PC-3 (cell line): Measurements from ENCODE around the gene MAP2K3. TPM values are rescaled to one million over a fixed set of nuclear protein-coding genes. Genes with fewer than 3 reads are reported as not detected.

Source experiments
- ATAC-seq: fragments of 200-7000 bp; cut with Tn5 transposase; 2 replicates; pipeline ENCODE4 v1.9.1; 2020; ENCODE audit warnings: mild to moderate bottlenecking, moderate library complexity
- BruUV-seq: library from RNA; stranded (reverse); fragments of 400-500 nt; replicated peaks from 2 replicates; lab custom pipeline; 2021; lab: Mats Ljungman, UMichigan
- CTCF ChIA-PET: fragments of 300-600 bp; sonication (Branson Sonifier 250); formaldehyde crosslinking; loops from one replicate; lab custom pipeline; 2022; ENCODE audit warnings: antibody characterized with exemption; lab: Charles Lee
- POLR2A ChIA-PET: fragments of 300-600 bp; sonication (Branson Sonifier 250); formaldehyde crosslinking; loops from one replicate; lab custom pipeline; 2022; ENCODE audit warnings: antibody characterized with exemption; ENCODE audit not compliant: unreplicated experiment; lab: Charles Lee
- DNase-seq: peaks from one replicate; pipeline ENCODE4 v3.0.0-alpha.2; 2015
- H2AFZ ChIP-seq: fragments of 300-600 bp; sonication (generic); 2 replicates; pipeline ENCODE4 v1.6.0; 2016; ENCODE audit warnings: antibody characterized with exemption, low read length
- H3F3A ChIP-seq: fragments of 300-600 bp; sonication (generic); one replicate; pipeline ENCODE4 v1.6.0; 2017; ENCODE audit warnings: antibody characterized with exemption, low read length, control low read depth, mild to moderate bottlenecking; ENCODE audit not compliant: unreplicated experiment
- H3K27ac ChIP-seq: fragments of 300-600 bp; sonication (generic); 2 replicates; pipeline ENCODE4 v1.5.1; 2016; ENCODE audit warnings: mild to moderate bottlenecking, low read length
- H3K27me3 ChIP-seq: fragments of 300-600 bp; sonication (generic); 2 replicates; pipeline ENCODE4 v1.6.1; 2016; ENCODE audit warnings: low read length, mixed read lengths
- H3K36me3 ChIP-seq: fragments of 300-600 bp; sonication (generic); 2 replicates; pipeline ENCODE4 v1.6.1; 2016; ENCODE audit warnings: low read depth, mixed run types, low read length, mixed read lengths
- H3K4me1 ChIP-seq: fragments of 300-600 bp; sonication (generic); 2 replicates; pipeline ENCODE4 v1.5.1; 2016; ENCODE audit warnings: low read length; ENCODE audit not compliant: insufficient read depth
- H3K4me2 ChIP-seq: fragments of 300-600 bp; sonication (generic); 2 replicates; pipeline ENCODE4 v1.6.0; 2016; ENCODE audit warnings: low read length
- H3K4me3 ChIP-seq: fragments of 300-600 bp; sonication (generic); 2 replicates; pipeline ENCODE4 v1.5.1; 2016; ENCODE audit warnings: mild to moderate bottlenecking, low read length, mixed read lengths
- H3K79me2 ChIP-seq: fragments of 300-600 bp; sonication (generic); 2 replicates; pipeline ENCODE4 v1.6.1; 2017; ENCODE audit warnings: low read length, mixed read lengths
- H3K9ac ChIP-seq: fragments of 300-600 bp; sonication (generic); 2 replicates; pipeline ENCODE4 v1.6.0; 2016; ENCODE audit warnings: mild to moderate bottlenecking, low read length
- H3K9me2 ChIP-seq: fragments of 300-600 bp; sonication (generic); replicated peaks from 2 replicates; pipeline ENCODE4 v1.6.1; 2016; ENCODE audit warnings: mixed run types, low read length, mixed read lengths
- H3K9me3 ChIP-seq: fragments of 300-600 bp; sonication (generic); 2 replicates; pipeline ENCODE4 v1.6.1; 2016; ENCODE audit warnings: low read length, mixed read lengths
- H4K20me1 ChIP-seq: fragments of 300-600 bp; sonication (generic); 2 replicates; pipeline ENCODE4 v1.6.1; 2016; ENCODE audit warnings: low read length, mixed read lengths
- CTCF ChIP-seq: fragments of 300-600 bp; sonication (generic); conservative IDR thresholded peaks from 2 replicates; pipeline ENCODE4 v1.5.1; 2017; ENCODE audit warnings: antibody characterized with exemption, low read depth, mild to moderate bottlenecking, low read length
- EZH2 ChIP-seq: fragments of 300-600 bp; sonication (generic); IDR thresholded peaks from one replicate; pipeline ENCODE4 v1.6.1; 2017; ENCODE audit warnings: antibody characterized with exemption, mild to moderate bottlenecking, low read length; ENCODE audit not compliant: unreplicated experiment
- EZH2phosphoT487 ChIP-seq: fragments of 300-600 bp; sonication (generic); IDR thresholded peaks from 2 replicates; pipeline ENCODE4 v1.6.1; 2018; ENCODE audit warnings: mild to moderate bottlenecking, antibody characterized with exemption, low read length, borderline replicate concordance
- intact Hi-C: fragments of 100-400 bp; cut with micrococcal nuclease; formaldehyde crosslinking; loops from 2 replicates; pipeline ENCODE4 v1.9.0; 2023
- total RNA-seq: library from RNA; depleted of rRNA; stranded (reverse); fragments of >200 nt; gene quantifications from 2 replicates; pipeline ENCODE4 v1.2.3, GENCODE V29; 2014

The MAP2K3 gene
- total RNA-seq, 1 experiment from 2014 or later, result 54.0 TPM

GRCh38 chr17:21280081-21280518 lies 4.4 kb upstream of the MAP2K3 start:
- no peak overlapping the region for H3K4me3 ChIP-seq
- BruUV-seq, result no TSS peak
- peaks cover 6% of the 10 kb centered on the region for H3K79me2 ChIP-seq
- H3K27me3 ChIP-seq, result no peaks in the 10 kb centered on the region
- intact Hi-C loops, result no loop called here
- ATAC-seq (peak; percentile 44), DNase-seq (peak; percentile 91)
- H3K36me3 ChIP-seq, result no peaks in the 10 kb centered on the region
- TF ChIP-seq EZH2phosphoT487, result no peak
- peak; percentile 97 for TF ChIP-seq CTCF
- H3K4me2 ChIP-seq, result no peak overlapping the region
- H3F3A ChIP-seq, result no peaks in the 10 kb centered on the region
- H3K4me1 ChIP-seq, result peaks cover 34% of the 10 kb centered on the region
- peak overlapping the region; percentile 20; the same call in 1 of the 2 replicates for H2AFZ ChIP-seq
- ChIA-PET CTCF (interaction anchor here (0.7 to 0.9 kb wide), 2 partner anchors 10 to 233 kb away, joined by 3 to 6 read pairs; no protein-coding TSS in a partner anchor), POLR2A (no interaction called here)
- H4K20me1 ChIP-seq, result peaks cover 5% of the 10 kb centered on the region
- H3K9me3 ChIP-seq, result no peaks in the 10 kb centered on the region
- H3K27ac ChIP-seq, result no peak overlapping the region
- no peaks in the 10 kb centered on the region for H3K9me2 ChIP-seq
- H3K9ac ChIP-seq, result no peak overlapping the region

GRCh38 chr17:21282231-21282630 lies 2.3 kb upstream of the MAP2K3 start:
- POLR2A ChIA-PET, result no interaction called here
- peaks cover 27% of the 10 kb centered on the region for H3K79me2 ChIP-seq
- no peak overlapping the region for H3K9ac ChIP-seq
- H3K36me3 ChIP-seq, result no peaks in the 10 kb centered on the region
- no peaks in the 10 kb centered on the region for H3K9me2 ChIP-seq
- no TSS peak for BruUV-seq
- peak; percentile 95 for DNase-seq
- H4K20me1 ChIP-seq, result peaks cover 19% of the 10 kb centered on the region
- H3F3A ChIP-seq, result no peaks in the 10 kb centered on the region
- TF ChIP-seq EZH2phosphoT487 (no peak), CTCF (no peak), EZH2 (no peak)
- peak overlapping the region; percentile 21 for H3K27ac ChIP-seq
- no peaks in the 10 kb centered on the region for H3K9me3 ChIP-seq
- CTCF ChIA-PET, result no interaction called here
- H3K4me2 ChIP-seq, result 0 out of 2 replicates have a peak overlapping the region, but pooled peaks have one; percentile 15
- H3K27me3 ChIP-seq, result no peaks in the 10 kb centered on the region
- no peak overlapping the region for H3K4me3 ChIP-seq
- H2AFZ ChIP-seq, result no peak overlapping the region
- ATAC-seq, result peak; percentile 11
- intact Hi-C loops, result no loop called here
- peaks cover 29% of the 10 kb centered on the region for H3K4me1 ChIP-seq

GRCh38 chr17:21282850-21283249 lies 1.7 kb upstream of the MAP2K3 start:
- no peaks in the 10 kb centered on the region for H3K9me3 ChIP-seq
- H3F3A ChIP-seq, result no peaks in the 10 kb centered on the region
- peaks cover 19% of the 10 kb centered on the region for H4K20me1 ChIP-seq
- POLR2A ChIA-PET, result no interaction called here
- no TSS peak for BruUV-seq
- no peaks in the 10 kb centered on the region for H3K36me3 ChIP-seq
- no peak overlapping the region for H3K9ac ChIP-seq
- ATAC-seq (no peak), DNase-seq (no peak)
- no peaks in the 10 kb centered on the region for H3K27me3 ChIP-seq
- CTCF ChIA-PET, result no interaction called here
- H3K79me2 ChIP-seq, result peaks cover 32% of the 10 kb centered on the region
- TF ChIP-seq EZH2, result no peak
- TF ChIP-seq EZH2phosphoT487, result no peak
- TF ChIP-seq CTCF, result no peak
- H3K4me1 ChIP-seq, result peaks cover 34% of the 10 kb centered on the region
- no peak overlapping the region for H2AFZ ChIP-seq
- H3K27ac ChIP-seq, result no peak overlapping the region
- no peak overlapping the region for H3K4me3 ChIP-seq
- intact Hi-C loops, result no loop called here
- no peaks in the 10 kb centered on the region for H3K9me2 ChIP-seq
- no peak overlapping the region for H3K4me2 ChIP-seq
